PC-9 (cell line): ENCODE data around the gene FZD8.

ENCODE experiments used
- EZH2 ChIP-seq: fragments of 200-600 bp; sonication (generic); IDR thresholded peaks from 2 replicates; pipeline ENCODE4 v1.8.0; 2017; ENCODE audit warnings: antibody characterized with exemption, low read depth
- TF ChIP-seq, protein P1 (sequence below): fragments of 200-600 bp; sonication (generic); conservative IDR thresholded peaks from 2 replicates; pipeline ENCODE4 v1.6.1; 2017; ENCODE audit warnings: mixed run types, antibody characterized with exemption, mild to moderate bottlenecking, moderate library complexity

DNA sequence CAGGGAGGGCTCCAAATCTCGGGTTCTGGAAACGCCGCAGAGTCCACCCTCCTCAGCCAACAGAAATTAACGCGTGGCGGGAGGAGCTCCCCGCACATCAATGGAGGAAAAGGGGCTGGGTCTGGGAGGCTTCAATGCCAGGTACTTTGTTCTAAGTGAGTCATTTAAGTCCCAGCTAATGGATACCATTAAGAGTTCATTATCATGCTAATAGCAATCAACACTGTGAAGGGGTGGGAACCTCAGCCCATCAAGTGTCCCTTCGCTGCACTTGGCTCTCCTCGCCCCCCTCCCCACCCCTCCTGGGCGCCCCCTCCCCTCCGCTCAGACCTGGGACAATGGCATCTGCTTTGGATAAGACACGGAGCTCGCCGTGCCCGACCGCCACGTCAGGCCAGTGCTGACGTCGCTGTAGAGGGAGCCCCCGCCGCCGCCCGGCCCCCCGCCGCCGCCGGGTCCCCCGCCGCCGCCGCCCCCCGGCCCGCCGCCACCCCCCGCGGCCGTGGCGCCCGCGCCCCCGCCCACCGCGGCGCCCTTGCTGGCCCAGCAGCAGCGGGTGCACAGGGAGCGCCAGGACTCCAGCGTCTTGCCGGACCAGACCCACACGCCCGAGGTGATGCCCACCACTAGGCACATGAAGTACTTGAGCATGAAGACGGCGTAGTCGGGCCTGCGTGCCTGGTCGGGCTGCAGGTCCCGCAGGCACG is 2.9 kb downstream of the FZD8 start:
- TF ChIP-seq, protein P1, sequence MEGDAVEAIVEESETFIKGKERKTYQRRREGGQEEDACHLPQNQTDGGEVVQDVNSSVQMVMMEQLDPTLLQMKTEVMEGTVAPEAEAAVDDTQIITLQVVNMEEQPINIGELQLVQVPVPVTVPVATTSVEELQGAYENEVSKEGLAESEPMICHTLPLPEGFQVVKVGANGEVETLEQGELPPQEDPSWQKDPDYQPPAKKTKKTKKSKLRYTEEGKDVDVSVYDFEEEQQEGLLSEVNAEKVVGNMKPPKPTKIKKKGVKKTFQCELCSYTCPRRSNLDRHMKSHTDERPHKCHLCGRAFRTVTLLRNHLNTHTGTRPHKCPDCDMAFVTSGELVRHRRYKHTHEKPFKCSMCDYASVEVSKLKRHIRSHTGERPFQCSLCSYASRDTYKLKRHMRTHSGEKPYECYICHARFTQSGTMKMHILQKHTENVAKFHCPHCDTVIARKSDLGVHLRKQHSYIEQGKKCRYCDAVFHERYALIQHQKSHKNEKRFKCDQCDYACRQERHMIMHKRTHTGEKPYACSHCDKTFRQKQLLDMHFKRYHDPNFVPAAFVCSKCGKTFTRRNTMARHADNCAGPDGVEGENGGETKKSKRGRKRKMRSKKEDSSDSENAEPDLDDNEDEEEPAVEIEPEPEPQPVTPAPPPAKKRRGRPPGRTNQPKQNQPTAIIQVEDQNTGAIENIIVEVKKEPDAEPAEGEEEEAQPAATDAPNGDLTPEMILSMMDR = no peak
- no peak for TF ChIP-seq EZH2
